ENCODE results near the gene HSPH1.

DNA sequence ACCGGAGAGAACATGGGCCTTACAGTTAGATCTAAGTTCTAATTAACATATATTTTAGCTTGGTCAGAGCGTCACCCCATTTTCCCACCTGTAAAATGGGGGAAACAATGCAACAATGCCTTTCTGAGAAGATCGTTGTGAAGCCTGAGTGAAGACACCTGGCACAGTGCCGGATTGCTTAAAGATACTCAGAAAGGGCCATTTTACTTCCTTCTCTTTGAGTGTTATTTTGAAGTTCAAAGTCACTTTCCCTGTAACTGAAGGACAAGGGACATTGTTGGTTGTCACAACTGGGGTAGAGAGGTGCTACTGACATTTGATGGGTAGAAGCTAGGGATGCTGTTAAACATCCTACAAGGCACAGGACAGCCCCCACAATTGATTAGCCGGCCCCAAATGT, 28.1 kb downstream of the HSPH1 start:
- TF ChIP-seq, protein P1, sequence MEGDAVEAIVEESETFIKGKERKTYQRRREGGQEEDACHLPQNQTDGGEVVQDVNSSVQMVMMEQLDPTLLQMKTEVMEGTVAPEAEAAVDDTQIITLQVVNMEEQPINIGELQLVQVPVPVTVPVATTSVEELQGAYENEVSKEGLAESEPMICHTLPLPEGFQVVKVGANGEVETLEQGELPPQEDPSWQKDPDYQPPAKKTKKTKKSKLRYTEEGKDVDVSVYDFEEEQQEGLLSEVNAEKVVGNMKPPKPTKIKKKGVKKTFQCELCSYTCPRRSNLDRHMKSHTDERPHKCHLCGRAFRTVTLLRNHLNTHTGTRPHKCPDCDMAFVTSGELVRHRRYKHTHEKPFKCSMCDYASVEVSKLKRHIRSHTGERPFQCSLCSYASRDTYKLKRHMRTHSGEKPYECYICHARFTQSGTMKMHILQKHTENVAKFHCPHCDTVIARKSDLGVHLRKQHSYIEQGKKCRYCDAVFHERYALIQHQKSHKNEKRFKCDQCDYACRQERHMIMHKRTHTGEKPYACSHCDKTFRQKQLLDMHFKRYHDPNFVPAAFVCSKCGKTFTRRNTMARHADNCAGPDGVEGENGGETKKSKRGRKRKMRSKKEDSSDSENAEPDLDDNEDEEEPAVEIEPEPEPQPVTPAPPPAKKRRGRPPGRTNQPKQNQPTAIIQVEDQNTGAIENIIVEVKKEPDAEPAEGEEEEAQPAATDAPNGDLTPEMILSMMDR (IDR thresholded peaks at IDR 0.05), result no peak
- TF ChIP-seq EP300 (IDR thresholded peaks at IDR 0.05) (no peak), POLR2AphosphoS5 (IDR thresholded peaks at IDR 0.05) (no peak), POLR2A (IDR thresholded peaks at IDR 0.05) (no peak)

Data from gastroesophageal sphincter (tissue), 3 donors.